22Rv1 (cell line): ENCODE measurements around the gene FAM234B.

Source experiments
- H3K27ac ChIP-seq: fragments of 450-650 bp; 2 replicates; pipeline ENCODE4 v1.5.1; 2017
- ZFX ChIP-seq: fragments of 450-650 bp; IDR thresholded peaks from 2 replicates; pipeline ENCODE4 v1.6.1; 2017; ENCODE audit warnings: antibody characterized with exemption, borderline replicate concordance
- TF ChIP-seq, protein P1 (sequence below): fragments of 450-650 bp; IDR thresholded peaks from 2 replicates; pipeline ENCODE4 v1.5.1; 2017; ENCODE audit warnings: mild to moderate bottlenecking

Gene FAM234B

DNA sequence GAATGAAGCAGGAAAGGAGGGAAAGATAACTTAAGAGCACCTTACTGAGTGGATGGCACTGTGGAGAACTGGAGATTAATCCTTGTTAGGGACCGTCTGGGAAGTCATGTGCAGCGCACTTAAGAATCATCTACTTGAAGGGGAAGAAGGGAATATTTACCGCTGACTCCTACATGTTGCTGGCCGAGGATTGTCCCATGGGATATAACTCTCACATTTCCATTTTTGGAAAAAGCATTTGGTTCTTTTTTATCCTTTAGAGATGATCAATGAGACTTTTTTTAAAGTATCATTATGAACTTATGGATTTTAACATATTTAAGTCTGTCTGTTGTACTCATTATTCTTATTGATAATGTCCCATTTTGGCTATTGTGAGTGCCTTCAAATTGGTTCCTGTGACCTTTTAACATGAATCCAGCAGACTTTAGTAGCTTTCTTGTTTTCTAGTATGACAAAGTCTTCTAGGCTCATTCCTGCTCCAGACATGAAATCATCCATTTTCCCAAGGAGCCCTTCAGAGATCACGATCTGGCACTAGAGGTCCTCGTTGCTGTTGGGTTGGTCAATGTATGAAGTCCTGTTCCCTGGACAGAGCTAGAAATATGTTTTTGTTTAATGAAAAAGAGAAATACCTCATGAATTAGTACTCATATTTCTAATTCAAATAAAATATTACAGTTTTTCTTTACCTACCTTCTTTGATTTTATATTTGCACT lies 20.2 kb upstream of the FAM234B start:
- H3K27ac ChIP-seq: no peak overlapping the region
- no peak for TF ChIP-seq ZFX
- TF ChIP-seq, protein P1, sequence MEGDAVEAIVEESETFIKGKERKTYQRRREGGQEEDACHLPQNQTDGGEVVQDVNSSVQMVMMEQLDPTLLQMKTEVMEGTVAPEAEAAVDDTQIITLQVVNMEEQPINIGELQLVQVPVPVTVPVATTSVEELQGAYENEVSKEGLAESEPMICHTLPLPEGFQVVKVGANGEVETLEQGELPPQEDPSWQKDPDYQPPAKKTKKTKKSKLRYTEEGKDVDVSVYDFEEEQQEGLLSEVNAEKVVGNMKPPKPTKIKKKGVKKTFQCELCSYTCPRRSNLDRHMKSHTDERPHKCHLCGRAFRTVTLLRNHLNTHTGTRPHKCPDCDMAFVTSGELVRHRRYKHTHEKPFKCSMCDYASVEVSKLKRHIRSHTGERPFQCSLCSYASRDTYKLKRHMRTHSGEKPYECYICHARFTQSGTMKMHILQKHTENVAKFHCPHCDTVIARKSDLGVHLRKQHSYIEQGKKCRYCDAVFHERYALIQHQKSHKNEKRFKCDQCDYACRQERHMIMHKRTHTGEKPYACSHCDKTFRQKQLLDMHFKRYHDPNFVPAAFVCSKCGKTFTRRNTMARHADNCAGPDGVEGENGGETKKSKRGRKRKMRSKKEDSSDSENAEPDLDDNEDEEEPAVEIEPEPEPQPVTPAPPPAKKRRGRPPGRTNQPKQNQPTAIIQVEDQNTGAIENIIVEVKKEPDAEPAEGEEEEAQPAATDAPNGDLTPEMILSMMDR: peak; percentile 83

DNA sequence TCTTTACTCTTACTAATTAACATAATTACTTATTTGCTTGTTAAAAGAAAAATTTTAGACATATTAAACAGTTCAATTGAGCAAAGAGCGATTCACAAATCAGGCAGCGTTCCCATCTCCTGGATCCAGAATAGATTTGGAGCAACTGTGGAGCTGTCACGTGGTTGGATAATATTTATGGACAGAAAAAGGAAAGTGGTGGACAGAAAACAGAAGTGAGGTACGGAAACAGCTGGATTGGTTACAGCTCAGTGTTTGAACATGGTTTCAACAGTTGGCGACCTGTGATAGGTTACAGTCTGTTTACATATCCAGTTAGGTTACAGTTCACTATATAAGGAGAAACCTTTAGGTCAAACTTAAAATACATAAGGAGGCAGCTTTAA lies 19.7 kb upstream of the FAM234B start:
- H3K27ac ChIP-seq: no peak overlapping the region
- no peak for TF ChIP-seq ZFX
- TF ChIP-seq, protein P1: peak; percentile 41

DNA sequence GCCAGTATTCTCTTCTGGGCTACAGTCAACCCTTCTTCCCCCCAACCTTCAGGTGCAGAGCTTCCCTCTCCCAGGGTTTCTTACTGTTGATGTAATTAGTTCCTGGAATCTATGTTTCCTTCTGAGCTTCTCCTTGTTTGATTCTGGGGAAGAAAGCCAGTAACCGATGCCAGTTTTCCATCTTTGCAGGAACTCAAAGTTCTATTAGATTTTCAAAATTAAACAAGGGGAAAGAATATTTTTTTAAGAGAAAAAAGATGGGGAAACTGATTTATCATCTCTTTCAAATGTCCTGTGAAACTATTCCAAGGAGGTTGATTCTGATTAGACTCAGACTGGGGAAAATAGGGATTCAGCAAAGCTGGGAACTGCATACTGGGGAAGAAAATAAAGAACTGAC lies 17.9 kb upstream of the FAM234B start:
- TF ChIP-seq ZFX: no peak
- TF ChIP-seq, protein P1: no peak
- H3K27ac ChIP-seq: no peak overlapping the region

DNA sequence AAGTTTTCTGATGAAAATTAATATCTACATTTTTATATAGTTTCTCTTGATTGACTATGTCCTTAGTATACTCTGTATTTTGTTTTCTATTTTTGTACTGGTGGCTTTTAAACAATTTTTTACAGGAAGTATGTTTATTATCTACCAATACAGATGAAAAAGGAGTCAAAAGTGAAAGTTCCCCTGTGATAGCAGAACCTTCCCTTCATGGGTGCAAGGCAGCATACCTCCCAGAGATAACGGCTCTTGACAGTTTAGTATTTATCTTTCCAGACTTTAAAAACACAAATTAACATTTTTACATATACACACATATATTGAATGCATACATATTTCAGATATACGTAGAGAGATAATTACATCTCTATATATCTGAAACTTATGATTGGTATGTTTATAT lies 17.1 kb upstream of the FAM234B start:
- TF ChIP-seq, protein P1: no peak
- TF ChIP-seq ZFX: no peak
- no peak overlapping the region for H3K27ac ChIP-seq

DNA sequence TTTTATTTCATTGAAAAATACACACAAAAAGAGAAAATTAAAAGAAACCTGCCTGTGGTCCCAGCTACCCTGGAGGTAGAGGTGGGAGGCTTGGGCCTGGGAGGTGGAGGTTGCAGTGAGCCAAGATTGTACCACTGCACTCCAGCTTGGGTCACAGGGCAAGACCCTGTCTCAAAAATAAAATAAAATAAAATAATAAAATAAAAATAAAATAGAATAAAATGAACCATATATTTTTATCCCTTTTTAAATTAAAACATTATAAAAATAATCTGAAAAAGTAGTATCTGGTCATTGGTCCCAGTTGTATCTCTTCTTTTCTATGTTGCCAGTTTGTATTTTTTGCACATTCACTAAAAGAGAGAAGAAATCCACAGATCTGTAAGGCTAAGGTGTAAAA lies 16.7 kb upstream of the FAM234B start:
- no peak overlapping the region for H3K27ac ChIP-seq
- TF ChIP-seq ZFX: no peak
- TF ChIP-seq, protein P1: no peak

DNA sequence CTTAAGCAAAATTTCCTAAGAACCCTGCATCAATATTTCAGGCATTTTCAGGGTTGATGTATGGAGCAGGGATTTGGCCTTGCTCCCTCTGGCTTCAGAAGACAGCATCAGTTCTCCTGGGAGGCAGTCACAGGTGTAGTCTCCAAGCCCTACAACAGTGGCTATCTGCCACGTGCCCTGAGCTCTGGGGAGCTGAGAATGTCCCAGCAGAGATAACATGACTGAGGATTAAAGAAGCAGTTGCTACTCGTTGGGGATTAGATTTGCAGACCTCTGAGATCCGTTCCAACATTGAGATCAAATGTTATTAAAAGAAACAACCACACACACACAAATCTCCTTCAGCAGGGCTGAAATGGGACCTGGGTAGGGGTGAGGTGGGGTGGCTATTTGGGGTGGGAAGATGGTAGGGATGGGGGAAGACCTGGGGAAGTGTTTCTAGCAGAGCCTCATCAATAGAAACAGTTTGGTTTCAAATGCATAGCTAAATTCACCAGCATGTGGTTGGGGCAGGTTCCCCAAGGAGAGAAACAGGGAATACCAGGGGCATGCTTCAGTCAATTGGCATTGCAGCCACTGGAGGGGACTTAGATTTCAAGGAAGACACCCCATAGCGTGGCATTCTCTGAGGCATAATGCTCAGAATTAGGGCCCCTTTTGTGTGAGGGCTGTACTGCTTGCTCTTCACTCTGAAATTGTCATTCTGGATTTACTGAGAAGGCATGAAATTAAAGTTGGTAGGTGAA lies 15.2 kb upstream of the FAM234B start:
- H3K27ac ChIP-seq: no peak overlapping the region
- TF ChIP-seq, protein P1: no peak
- no peak for TF ChIP-seq ZFX
